HT-29 (cell line): ENCODE results near the gene BPIFB2. TPM values are rescaled to one million over a fixed set of nuclear protein-coding genes. Genes with fewer than 3 reads are reported as not detected.

Experiments
- DNase-seq: peaks from one replicate; pipeline ENCODE4 v3.0.0-alpha.2; 2015; ENCODE audit warnings: low spot score
- total RNA-seq: library from RNA; depleted of rRNA; stranded (reverse); fragments of >200 nt; shearing (Covaris generic); gene quantifications from 2 replicates; pipeline ENCODE4 v1.2.3, GENCODE V29; 2014; rRNA removed

Gene BPIFB2
- total RNA-seq, 1 experiment from 2014 or later = not detected

GRCh38 chr20:33067806-33068205 lies 60.3 kb downstream of the BPIFB2 start:
- no peak for DNase-seq

GRCh38 chr20:33068251-33068939 lies 60.9 kb downstream of the BPIFB2 start:
- no peak for DNase-seq

GRCh38 chr20:33069673-33070072 lies 62.2 kb downstream of the BPIFB2 start:
- no peak for DNase-seq

GRCh38 chr20:33070111-33071053 lies 62.9 kb downstream of the BPIFB2 start:
- no peak for DNase-seq

- DNase-seq = no peak
Measured at GRCh38 chr20:33071198-33071597, 63.7 kb downstream of the BPIFB2 start.

GRCh38 chr20:33072362-33072761 lies 64.9 kb downstream of the BPIFB2 start:
- no peak for DNase-seq

- no peak for DNase-seq
Measured at GRCh38 chr20:33072813-33073212, 65.3 kb downstream of the BPIFB2 start.

Other genes starting within 250 kb of the BPIFB2 start
- 2.4 and 3.0 TPM in 2 replicates for gene DNMT3B, start 245.3 kb upstream of the BPIFB2 start, total RNA-seq
- 85.7 and 86.0 TPM in 2 replicates for gene MAPRE1, start 187.8 kb upstream of the BPIFB2 start, total RNA-seq
- 0.10 and 0.86 TPM in 2 replicates for gene EFCAB8, start 148.8 kb upstream of the BPIFB2 start, total RNA-seq
- not detected in 2 replicates for gene SUN5, start 3.3 kb upstream of the BPIFB2 start, total RNA-seq
- gene BPIFB6, start 23.9 kb downstream of the BPIFB2 start, total RNA-seq = not detected in 2 replicates
- not detected in 2 replicates for gene BPIFB3, start 46.2 kb downstream of the BPIFB2 start, total RNA-seq
- not detected in 2 replicates for gene BPIFB4, start 71.9 kb downstream of the BPIFB2 start, total RNA-seq
- gene BPIFA2, start 160.5 kb downstream of the BPIFB2 start, total RNA-seq = not detected in 2 replicates
- not detected in 2 replicates for gene BPIFA3, start 209.6 kb downstream of the BPIFB2 start, total RNA-seq
- gene BPIFA1, start 228.3 kb downstream of the BPIFB2 start, total RNA-seq = not detected in 2 replicates